Activated CD4-positive, alpha-beta T cell treated with anti-CD3 and anti-CD28 coated beads for 1 hour (primary cell): Measurements from ENCODE around the gene KRT14.
"Not testable (repeated sequence)": the region's sequence is repeated elsewhere in the genome, so short reads cannot be mapped to it uniquely, and the experiment has no call there.

ENCODE experiments used
- DNase-seq: peaks from one replicate; pipeline ENCODE4 v3.0.0-alpha.2; 2020

The KRT14 gene

DNA sequence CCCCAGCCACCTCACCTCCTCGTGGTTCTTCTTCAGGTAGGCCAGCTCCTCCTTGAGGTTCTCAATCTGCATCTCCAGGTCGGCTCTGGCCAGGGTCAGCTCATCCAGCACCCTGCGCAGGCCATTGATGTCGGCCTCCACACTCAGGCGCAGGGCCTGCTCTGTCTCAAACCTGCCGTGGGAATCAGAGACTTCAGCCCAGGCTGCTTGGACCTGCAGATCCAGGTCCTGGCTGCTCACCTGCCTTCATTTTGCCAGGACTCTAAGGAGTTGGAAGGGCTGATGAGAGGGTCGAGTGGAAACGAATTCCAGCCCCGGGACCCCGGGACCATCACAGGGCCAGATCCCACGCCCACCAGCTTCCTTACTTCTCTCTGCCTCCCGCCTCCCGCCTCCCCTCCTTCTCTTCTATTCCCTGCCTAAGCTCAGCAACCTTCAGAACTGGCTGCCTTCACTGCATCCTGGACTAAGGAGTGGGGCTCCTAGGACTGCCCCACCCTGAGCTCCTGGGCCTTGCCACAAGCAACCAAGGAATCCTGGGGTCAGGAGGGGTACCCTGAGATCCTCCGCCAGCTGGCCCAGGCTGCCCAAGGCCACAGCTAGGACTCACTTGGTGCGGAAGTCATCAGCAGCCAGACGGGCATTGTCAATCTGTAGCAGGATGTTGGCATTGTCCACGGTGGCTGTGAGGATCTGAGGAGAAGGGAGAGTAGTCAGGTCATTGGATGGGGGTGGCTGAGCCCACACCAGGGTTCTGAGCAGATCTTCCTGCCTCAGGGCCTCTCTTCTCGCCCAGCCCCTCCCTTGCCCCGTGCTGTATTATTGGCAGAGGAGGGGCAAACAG is 35.9 kb upstream of the KRT14 start:
- DNase-seq: not testable (repeated sequence)

DNA sequence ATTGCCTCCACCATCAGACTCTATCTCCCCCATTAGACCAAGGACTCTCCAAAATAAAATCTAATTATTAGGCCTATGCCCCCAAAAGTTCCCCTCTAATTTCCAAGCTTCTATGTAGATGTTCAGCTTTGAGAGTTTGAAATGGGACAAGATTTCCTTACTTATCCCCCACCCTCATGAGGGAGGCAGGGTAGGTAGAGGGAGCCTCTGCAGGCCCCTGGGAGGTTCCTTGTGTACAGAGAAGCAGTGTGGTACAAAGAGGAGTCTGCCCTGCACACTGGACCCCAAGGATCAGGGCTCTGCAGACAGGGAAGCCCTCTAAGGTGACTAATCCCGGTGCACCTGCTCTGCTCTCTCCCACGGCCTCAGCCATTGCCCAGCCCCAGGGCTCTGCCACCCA is 35.2 kb upstream of the KRT14 start:
- DNase-seq: no peak

DNA sequence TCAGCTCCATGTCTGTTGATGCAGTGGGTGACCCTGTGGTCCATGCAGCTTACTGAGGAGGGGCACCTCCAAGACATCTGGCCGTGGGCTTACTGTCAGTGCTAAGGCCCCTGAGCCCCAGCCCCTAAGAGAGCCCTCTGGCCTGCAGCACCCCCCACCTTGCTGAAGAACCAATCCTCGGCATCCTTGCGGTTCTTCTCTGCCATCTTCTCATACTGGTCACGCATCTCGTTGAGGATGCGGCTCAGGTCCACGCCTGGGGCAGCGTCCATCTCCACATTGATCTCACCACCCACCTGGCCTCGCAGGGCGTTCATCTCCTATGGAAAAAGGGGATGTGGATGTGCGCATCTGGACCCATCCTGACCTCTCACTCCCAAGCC is 34.7 kb upstream of the KRT14 start:
- DNase-seq: not testable (repeated sequence)

DNA sequence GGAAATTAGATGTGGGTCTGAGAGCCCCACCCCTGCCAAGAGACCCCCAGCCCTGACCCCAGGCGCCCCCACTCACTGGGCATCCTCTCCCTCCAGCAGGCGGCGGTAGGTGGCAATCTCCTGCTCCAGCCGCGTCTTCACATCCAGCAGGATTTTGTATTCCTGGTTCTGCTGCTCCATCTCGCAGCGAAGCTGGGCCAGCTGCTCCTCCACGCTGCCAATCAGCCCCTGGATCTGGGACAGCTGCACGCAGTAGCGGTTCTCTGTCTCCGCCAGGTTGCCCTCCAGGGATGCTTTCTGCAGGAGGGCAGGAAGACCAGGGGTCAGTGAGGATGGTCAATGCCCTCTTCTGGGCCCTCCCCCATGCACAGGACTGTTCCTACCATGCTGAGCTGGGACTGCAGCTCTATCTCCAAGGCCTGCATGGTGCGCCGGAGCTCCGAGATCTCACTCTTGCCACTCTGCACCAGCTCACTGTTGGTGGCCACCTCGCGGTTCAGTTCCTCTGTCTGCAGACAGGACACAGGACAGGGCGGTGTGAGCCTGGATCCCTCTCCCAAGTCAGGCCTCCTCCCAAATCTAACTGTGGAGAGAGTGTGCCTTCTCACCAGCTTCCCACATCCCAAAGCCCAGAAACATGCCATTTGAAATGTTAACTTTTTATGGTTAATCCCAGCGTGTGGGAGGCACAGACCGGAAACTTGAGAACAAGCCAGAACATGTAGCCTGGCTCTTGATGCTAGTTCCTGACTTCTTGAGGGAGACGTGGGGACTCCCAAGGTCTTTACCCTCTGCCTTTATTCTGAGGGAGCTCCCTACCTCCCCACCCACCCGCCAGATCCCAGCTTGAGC is 34.1 kb upstream of the KRT14 start:
- no peak for DNase-seq

GRCh38 chr17:41619927-41620582 is 33.4 kb upstream of the KRT14 start:
- DNase-seq: not testable (repeated sequence)

DNA sequence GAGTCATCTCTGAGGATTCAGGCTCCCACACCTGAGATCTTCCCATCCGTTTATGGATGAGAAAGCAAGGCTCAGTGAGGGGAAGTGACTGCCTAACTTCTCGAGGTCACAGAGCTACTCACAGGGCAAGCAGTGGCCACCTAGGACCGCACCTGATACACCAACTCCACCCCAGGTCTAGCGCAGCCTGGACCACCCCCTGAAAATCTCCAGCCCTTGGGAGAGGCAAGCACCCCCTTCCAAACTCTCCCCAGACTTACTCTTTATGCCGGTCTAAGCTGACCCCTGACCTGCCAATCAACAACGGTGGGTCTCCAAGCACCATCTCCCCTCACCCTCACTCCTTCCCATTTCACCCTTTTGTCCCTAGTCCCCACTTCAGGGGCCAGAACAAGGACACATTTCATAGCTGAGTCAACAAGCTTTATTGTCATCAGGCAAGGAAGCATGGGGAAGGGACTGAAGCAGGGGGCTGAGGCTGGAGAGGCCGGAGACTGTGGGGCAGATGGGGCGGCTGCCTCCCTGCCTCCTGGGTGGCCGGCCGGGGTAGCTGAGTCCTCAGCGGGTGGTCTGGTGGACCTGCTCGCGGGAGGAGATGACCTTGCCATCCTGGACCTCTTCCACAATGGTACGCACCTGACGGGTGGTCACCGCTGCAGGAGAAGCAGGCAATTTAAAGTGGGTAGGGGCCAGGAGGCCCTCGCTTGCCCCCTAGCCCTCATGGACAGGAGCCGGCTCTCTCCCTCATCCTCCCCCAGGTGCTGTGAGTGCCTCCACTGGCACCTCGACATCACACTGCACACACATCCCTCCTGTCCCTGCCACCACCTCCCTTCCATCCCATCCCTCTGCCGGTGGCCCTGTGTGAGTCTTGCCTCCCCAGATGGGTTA is 32.6 kb upstream of the KRT14 start:
- DNase-seq: no peak

GRCh38 chr17:41618341-41619035 is 31.8 kb upstream of the KRT14 start:
- no peak for DNase-seq

DNA sequence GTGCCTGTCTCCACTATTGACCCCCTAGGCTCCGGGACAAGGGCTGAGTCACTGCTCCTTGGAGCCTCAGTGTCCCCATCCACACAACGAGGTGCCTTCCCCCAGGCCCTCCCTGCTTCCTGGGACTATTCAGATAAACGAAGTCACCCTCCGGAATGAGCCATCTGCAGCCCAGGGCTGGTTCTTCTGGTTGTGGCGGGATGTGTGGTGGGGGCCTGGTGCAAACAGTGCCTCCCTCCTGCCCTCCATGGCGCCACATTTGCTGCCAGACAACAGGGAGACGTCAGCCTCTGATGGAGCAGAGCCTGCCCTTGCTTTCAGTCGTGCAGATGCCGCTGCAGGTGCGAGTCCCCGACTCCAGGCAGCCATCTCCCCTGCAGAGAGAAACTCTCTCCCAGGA is 31.0 kb upstream of the KRT14 start:
- no peak for DNase-seq

DNA sequence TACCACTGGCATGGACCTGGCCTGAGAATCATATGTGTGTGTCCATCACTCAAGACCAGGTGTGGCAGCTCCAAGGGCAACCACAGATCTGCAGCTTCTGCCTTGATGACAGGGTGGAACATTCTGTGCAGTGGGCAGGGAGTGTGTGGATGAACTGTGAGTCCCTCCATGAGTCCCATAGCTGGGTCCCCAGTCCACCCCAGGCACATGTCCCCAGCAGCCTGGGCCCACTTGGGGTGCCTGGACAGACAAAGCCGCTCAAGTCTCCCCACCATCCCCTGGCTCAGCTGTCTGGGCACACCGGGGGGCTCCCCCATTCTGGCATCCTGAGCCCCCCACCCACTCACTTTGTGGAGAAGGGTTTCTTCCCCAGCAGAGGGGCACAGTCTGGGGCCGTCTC is 30.4 kb upstream of the KRT14 start:
- no peak for DNase-seq

DNA sequence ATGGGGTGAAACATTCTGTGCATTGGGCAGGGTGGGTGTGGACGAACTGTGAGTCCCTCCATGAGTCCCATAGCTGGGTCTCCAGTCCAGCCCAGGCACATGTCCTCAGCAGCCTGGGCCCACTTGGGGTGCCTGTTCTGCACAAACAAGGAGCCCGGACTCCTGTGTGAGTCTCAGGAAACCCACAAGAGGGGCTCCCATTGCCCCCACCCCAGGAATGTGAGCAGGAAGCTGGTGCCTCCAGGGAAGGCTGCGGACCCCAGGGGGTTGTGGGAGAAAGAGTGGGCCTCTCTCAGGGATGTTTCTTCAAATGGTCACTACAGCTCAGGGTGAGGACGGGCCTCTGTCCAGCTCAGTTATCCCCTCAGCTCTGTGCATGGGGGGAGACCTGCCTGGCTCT is 29.8 kb upstream of the KRT14 start:
- DNase-seq: not testable (repeated sequence)

- DNase-seq: no peak
Measured at GRCh38 chr17:41615454-41615853, 28.8 kb upstream of the KRT14 start.

DNA sequence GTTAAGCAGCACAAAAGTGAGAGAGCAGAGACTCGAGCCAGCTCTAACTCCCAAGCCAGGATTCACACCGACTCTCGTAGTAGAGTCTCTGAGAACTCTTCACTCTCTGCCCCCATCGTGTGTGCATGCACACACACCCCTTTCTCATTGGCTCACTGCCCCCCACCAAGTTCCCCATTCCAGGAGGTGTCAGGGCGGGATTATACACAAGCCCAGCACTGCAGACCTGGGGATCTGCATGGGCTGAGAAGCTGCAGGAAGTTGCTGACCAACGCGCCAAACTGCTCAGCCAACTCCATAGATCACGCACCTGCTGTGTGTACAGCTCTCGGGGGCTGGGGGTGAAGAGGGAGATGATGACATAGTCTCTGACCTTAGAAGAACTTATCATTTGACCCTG is 28.1 kb upstream of the KRT14 start:
- DNase-seq: not testable (repeated sequence)

DNA sequence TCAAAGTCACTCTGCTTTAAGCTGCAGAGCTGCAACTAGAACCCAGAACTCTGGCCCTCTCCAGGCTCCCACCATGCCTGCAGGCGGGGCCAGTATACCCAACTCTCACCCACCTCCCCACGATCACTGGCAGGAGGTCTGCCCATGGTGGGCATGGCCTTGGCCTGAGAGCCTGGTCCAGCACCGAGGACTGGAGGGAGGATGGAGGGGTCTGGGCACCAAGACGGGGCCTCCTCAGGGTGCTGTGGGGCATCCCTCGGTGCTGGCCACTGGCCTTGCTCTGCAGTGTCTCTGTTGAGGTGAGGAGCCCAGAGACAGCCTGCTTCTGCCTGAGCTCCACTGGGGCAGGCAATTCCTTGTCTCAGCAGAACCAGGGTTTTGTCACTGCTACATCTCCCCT is 27.4 kb upstream of the KRT14 start:
- no peak for DNase-seq

DNA sequence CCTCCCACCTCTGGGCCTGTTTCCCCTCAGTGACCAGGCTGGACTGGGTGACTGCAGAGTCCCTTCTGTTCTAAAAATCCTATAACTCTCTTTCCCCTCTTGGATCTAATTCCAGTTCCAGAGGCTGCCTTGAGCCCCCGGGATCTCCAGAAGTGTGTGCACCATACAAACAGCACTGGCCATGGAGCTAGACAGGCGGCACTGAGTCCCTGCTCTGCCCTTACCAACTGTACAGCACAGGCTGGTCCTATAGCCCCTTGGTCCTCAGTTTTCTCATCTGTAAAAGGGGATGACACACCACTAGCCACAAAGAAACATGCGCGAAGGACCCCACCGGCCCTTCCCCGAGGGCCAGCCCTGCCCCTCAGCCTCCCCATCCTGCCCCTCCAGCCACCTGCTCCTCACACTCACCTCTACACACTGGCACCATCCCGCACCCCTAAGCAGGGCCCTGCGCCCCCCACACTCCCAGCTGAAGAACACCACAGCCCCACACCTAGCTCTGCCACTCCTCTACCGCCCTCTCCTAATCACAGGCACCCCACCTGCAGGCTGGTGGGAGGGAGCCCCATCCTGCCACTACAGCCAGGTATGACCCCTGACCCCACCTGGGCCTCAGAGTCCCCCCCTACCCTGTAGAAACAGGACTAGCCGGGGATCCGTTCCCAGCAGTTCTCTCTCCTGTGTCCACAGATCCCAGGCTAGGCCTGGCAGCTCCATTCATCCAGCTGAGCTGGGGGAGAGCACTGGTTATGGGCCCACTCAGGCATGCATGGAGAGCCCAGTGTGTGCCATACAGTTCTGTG is 26.8 kb upstream of the KRT14 start:
- DNase-seq: no peak

- DNase-seq: not testable (repeated sequence)
Measured at GRCh38 chr17:41612376-41613160, 25.9 kb upstream of the KRT14 start, which contains the start of gene KRT16. KRT16 (minus strand) TSS chr17:41612767; CDS start chr17:41612688, 79 bp downstream.

DNA sequence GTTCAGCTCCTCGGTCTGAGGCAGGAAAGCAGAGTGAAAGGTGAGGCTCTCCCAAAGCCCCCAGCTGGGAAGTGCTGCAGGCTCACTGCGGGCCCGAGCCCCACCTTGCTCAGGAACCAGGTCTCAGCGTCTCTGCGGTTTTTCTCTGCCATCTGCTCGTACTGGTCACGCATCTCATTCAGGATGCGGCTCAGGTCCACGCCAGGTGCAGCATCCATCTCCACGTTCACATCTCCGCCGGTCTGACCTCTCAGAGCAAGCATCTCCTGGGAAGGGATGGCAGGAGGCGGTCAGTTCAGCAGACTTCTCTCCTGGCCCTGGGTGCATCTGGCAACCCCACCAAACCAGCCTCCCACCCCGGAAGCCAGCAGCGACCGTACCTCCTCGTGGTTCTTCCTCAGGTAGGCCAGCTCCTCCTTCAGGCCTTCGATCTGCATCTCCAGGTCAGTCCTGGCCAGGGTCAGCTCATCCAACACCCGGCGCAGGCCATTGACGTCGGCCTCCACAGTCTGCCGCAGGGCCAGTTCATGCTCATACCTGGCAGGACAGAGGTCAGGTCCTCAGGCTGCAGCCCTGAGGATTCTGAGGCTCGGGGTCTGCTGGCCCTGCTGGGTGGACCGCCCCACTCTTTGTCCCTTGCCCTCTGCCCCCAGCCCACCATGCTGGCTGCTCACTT is 24.4 kb upstream of the KRT14 start:
- no peak for DNase-seq

DNA sequence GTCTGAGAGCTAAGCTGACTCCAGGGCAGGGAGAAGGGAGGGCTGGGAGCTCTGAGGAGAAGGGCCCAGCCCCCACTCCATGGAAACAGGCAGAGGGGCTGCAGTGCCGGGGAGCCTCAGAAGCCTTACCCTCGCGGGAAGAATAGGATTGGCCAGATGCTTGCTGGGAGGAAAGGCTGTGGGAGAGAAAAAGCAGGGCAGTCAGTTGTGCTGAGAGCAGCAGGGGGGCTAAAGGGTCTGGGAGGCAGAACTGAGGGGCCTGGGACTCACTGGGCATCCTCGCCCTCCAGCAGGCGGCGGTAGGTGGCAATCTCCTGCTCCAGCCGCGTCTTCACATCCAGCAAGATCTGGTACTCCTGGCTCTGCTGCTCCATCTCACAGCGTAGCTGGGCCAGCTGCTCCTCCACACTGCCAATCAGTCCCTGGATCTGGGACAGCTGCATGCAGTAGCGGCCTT is 23.4 kb upstream of the KRT14 start:
- not testable (repeated sequence) for DNase-seq

- DNase-seq: not testable (repeated sequence)
Measured at GRCh38 chr17:41606930-41607329, 20.2 kb upstream of the KRT14 start.

GRCh38 chr17:41602524-41602923 is 15.8 kb upstream of the KRT14 start:
- DNase-seq: no peak
